Measurements from ENCODE around the gene APPL2. TPM values are rescaled to one million over a fixed set of nuclear protein-coding genes. Genes with fewer than 3 reads are reported as not detected.
"Not testable (repeated sequence)": the region's sequence is repeated elsewhere in the genome, so short reads cannot be mapped to it uniquely, and the experiment has no call there.

Gene APPL2
- total RNA-seq, 1 donor from 2014 or later: 30.9 TPM

DNA sequence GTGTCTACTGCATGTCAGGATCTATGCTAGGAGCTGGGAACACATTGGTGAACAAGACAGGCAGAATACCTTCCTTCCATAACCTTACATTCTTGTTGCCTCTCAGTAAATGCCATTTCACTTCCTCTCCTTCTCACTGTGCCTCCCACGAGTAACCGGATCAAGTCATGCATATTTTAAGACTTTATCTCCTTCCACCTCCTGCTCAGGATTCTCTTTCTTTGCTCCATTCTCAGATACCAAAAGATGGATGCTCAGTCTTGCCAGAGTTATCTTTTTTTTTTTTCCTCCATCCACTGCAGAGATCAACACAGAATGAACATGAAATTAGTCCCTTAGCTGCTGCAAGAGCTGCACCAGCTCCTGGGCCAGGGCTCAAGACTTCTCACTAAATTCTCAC is 20.0 kb upstream of the APPL2 start:
- no peak overlapping the region for H3K27ac ChIP-seq

GRCh38 chr12:105253866-105254513 is 18.0 kb upstream of the APPL2 start:
- Histone ChIP-seq H3K27me3 (no peaks in the 10 kb centered on the region), H3K4me1 (no peaks in the 10 kb centered on the region), H3K9me3 (no peaks in the 10 kb centered on the region), H3K4me3 (no peak overlapping the region), H3K27ac (peak overlapping the region; percentile 6), H3K36me3 (no peaks in the 10 kb centered on the region)
- peak; percentile 36 for ATAC-seq
- intact Hi-C loops (cut with DNase I): no loop called here
- no peak for TF ChIP-seq CTCF (IDR thresholded peaks at IDR 0.05)
- DNase-seq: no peak

More for the DNA sequence above, 20.0 kb upstream of the APPL2 start:
- no peaks in the 10 kb centered on the region for H3K4me1 ChIP-seq
- no peaks in the 10 kb centered on the region for H3K27me3 ChIP-seq
- no peaks in the 10 kb centered on the region for H3K36me3 ChIP-seq
- H3K9me3 ChIP-seq: no peaks in the 10 kb centered on the region
- DNase-seq (no peak), ATAC-seq (no peak)
- intact Hi-C loops (cut with DNase I): no loop called here
- no peak for TF ChIP-seq CTCF (IDR thresholded peaks at IDR 0.05)
- no peak overlapping the region for H3K4me3 ChIP-seq

DNA sequence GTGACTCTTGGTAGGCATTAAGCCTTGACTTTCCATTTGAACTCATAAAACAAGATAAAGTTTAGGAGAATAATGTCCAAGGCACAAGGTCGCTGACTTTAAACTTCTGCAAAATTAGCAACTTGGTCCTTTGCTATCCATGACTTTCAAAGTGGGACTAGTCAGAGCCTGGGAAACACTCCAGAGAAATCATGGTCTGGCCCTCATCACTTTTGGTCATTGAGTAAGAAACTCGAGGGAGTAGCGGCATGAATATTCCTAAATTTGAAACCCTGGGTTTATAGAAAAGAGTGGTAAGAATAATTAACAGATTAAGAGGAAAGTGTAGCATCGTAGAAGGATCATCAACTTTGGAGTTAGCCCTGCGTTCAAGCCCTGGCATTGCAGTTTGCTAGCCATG is 16.9 kb upstream of the APPL2 start:
- Histone ChIP-seq H3K4me3 (no peak overlapping the region), H3K27ac (no peak overlapping the region), H3K27me3 (no peaks in the 10 kb centered on the region), H3K9me3 (no peaks in the 10 kb centered on the region), H3K36me3 (no peaks in the 10 kb centered on the region), H3K4me1 (no peaks in the 10 kb centered on the region)
- DNase-seq: no peak
- intact Hi-C loops (cut with DNase I): no loop called here
- TF ChIP-seq CTCF (IDR thresholded peaks at IDR 0.05): no peak
- no peak for ATAC-seq

GRCh38 chr12:105245776-105246427 is 9.9 kb upstream of the APPL2 start:
- H3K36me3 ChIP-seq; intact Hi-C loops (cut with DNase I); H3K4me1 ChIP-seq; H3K4me3 ChIP-seq; ATAC-seq; DNase-seq; H3K9me3 ChIP-seq; H3K27ac ChIP-seq; H3K27me3 ChIP-seq: not testable (repeated sequence)

DNA sequence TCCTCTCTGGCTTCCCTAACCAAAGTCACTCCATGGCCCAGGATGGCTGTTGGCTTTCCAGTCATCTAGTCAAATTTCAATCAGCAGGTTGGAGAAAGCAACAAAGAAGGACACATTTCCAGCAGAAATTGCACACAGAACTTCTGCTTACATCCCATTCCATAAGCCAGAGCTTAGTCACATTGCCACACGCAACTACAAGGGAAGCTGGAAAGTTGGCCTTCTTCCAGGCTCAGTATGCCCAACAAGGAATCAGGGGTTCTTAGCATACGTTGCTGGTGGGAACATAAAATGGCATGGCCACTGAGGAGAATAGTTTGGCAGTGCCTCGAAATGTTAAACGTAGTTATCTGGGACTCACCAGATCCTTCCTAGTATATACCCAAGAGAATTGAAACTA is 9.3 kb upstream of the APPL2 start:
- Histone ChIP-seq H3K4me1 (no peaks in the 10 kb centered on the region), H3K27me3 (no peaks in the 10 kb centered on the region), H3K4me3 (no peak overlapping the region), H3K27ac (no peak overlapping the region), H3K36me3 (no peaks in the 10 kb centered on the region), H3K9me3 (no peaks in the 10 kb centered on the region)
- TF ChIP-seq CTCF (IDR thresholded peaks at IDR 0.05): no peak
- ATAC-seq: no peak
- no peak for DNase-seq
- intact Hi-C loops (cut with DNase I): no loop called here

GRCh38 chr12:105240228-105240627 is 4.3 kb upstream of the APPL2 start:
- no peak for DNase-seq
- no peaks in the 10 kb centered on the region for H3K9me3 ChIP-seq
- no peak overlapping the region for H3K4me3 ChIP-seq
- peaks cover 4% of the 10 kb centered on the region for H3K4me1 ChIP-seq
- H3K27ac ChIP-seq: no peak overlapping the region
- H3K36me3 ChIP-seq: no peaks in the 10 kb centered on the region
- intact Hi-C loops (cut with DNase I): no loop called here
- no peaks in the 10 kb centered on the region for H3K27me3 ChIP-seq
- ATAC-seq: no peak
- no peak for TF ChIP-seq CTCF (IDR thresholded peaks at IDR 0.05)
